ENCODE results near the gene CFD.

DNA sequence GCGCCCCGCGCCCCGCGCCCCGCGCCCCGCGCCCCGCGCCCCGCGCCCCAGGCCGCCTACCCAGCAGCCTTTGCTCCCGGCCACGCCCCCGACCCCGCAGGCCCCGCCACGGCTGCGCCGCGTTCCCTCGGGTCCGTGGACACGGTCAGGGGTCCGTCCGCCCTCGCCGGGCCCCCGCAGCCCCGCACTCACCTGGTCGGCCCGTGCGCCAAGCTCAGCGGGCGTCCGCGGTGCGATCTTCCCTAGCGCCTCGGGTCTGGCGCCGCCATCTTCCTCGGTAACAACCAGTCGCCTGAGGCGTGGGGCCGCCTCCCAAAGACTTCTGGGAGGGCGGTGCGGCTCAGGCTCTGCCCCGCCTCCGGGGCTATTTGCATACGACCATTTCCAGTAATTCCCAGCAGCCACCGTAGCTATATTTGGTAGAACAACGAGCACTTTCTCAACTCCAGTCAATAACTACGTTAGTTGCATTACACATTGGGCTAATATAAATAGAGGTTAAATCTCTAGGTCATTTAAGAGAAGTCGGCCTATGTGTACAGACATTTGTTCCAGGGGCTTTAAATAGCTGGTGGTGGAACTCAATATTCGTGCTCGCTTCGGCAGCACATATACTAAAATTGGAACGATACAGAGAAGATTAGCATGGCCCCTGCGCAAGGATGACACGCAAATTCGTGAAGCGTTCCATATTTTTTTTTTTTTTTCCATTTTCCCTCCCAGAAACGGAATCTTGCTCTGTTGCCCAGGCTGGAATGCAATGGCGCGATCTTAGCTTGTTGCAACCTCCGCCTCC is 33.6 kb downstream of the CFD start, which contains the start of the genes MED16 and RNU6-9:
- TF ChIP-seq CHD2 (IDR thresholded peaks at IDR 0.05; ENCODE audit: low read length, partially characterized antibody), result no peak
- no peak for TF ChIP-seq EZH2phosphoT487 (IDR thresholded peaks at IDR 0.05; ENCODE audit: borderline replicate concordance, low read depth)
- TF ChIP-seq, protein P1, sequence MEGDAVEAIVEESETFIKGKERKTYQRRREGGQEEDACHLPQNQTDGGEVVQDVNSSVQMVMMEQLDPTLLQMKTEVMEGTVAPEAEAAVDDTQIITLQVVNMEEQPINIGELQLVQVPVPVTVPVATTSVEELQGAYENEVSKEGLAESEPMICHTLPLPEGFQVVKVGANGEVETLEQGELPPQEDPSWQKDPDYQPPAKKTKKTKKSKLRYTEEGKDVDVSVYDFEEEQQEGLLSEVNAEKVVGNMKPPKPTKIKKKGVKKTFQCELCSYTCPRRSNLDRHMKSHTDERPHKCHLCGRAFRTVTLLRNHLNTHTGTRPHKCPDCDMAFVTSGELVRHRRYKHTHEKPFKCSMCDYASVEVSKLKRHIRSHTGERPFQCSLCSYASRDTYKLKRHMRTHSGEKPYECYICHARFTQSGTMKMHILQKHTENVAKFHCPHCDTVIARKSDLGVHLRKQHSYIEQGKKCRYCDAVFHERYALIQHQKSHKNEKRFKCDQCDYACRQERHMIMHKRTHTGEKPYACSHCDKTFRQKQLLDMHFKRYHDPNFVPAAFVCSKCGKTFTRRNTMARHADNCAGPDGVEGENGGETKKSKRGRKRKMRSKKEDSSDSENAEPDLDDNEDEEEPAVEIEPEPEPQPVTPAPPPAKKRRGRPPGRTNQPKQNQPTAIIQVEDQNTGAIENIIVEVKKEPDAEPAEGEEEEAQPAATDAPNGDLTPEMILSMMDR (IDR thresholded peaks at IDR 0.05), result no peak
- TF ChIP-seq, protein P2, sequence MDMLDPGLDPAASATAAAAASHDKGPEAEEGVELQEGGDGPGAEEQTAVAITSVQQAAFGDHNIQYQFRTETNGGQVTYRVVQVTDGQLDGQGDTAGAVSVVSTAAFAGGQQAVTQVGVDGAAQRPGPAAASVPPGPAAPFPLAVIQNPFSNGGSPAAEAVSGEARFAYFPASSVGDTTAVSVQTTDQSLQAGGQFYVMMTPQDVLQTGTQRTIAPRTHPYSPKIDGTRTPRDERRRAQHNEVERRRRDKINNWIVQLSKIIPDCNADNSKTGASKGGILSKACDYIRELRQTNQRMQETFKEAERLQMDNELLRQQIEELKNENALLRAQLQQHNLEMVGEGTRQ (IDR thresholded peaks at IDR 0.05; ENCODE audit: borderline replicate concordance, low read depth, low read length), result no peak
- TF ChIP-seq, protein P3, sequence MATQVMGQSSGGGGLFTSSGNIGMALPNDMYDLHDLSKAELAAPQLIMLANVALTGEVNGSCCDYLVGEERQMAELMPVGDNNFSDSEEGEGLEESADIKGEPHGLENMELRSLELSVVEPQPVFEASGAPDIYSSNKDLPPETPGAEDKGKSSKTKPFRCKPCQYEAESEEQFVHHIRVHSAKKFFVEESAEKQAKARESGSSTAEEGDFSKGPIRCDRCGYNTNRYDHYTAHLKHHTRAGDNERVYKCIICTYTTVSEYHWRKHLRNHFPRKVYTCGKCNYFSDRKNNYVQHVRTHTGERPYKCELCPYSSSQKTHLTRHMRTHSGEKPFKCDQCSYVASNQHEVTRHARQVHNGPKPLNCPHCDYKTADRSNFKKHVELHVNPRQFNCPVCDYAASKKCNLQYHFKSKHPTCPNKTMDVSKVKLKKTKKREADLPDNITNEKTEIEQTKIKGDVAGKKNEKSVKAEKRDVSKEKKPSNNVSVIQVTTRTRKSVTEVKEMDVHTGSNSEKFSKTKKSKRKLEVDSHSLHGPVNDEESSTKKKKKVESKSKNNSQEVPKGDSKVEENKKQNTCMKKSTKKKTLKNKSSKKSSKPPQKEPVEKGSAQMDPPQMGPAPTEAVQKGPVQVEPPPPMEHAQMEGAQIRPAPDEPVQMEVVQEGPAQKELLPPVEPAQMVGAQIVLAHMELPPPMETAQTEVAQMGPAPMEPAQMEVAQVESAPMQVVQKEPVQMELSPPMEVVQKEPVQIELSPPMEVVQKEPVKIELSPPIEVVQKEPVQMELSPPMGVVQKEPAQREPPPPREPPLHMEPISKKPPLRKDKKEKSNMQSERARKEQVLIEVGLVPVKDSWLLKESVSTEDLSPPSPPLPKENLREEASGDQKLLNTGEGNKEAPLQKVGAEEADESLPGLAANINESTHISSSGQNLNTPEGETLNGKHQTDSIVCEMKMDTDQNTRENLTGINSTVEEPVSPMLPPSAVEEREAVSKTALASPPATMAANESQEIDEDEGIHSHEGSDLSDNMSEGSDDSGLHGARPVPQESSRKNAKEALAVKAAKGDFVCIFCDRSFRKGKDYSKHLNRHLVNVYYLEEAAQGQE (IDR thresholded peaks at IDR 0.05; ENCODE audit: low read depth, low read length), result no peak
- TF ChIP-seq POLR2AphosphoS5 (IDR thresholded peaks at IDR 0.05; ENCODE audit: low read depth, low read length), result peak; percentile 67
- TF ChIP-seq EP300 (IDR thresholded peaks at IDR 0.05; ENCODE audit: borderline replicate concordance in 1 of 2, low read depth in 1 of 2, low read length in 1 of 2), result no peak
- TF ChIP-seq RAD21 (IDR thresholded peaks at IDR 0.05; ENCODE audit: low read length), result no peak
- no peak for TF ChIP-seq FOXM1 (IDR thresholded peaks at IDR 0.05; ENCODE audit: low read depth)
- TF ChIP-seq, protein P4, sequence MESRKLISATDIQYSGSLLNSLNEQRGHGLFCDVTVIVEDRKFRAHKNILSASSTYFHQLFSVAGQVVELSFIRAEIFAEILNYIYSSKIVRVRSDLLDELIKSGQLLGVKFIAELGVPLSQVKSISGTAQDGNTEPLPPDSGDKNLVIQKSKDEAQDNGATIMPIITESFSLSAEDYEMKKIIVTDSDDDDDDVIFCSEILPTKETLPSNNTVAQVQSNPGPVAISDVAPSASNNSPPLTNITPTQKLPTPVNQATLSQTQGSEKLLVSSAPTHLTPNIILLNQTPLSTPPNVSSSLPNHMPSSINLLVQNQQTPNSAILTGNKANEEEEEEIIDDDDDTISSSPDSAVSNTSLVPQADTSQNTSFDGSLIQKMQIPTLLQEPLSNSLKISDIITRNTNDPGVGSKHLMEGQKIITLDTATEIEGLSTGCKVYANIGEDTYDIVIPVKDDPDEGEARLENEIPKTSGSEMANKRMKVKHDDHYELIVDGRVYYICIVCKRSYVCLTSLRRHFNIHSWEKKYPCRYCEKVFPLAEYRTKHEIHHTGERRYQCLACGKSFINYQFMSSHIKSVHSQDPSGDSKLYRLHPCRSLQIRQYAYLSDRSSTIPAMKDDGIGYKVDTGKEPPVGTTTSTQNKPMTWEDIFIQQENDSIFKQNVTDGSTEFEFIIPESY (IDR thresholded peaks at IDR 0.05; ENCODE audit: borderline replicate concordance, low read depth), result no peak
- TF ChIP-seq TAF1 (IDR thresholded peaks at IDR 0.05; ENCODE audit: borderline replicate concordance, low read depth, low read length), result peak; percentile 74

Measured in SK-N-SH (cell line).